ENCODE results near the gene HPCA.

GRCh38 chr1:32859915-32860314 lies 26.4 kb upstream of the HPCA start:
- TF ChIP-seq POLR2A (IDR thresholded peaks at IDR 0.05) (no peak), CTCF (IDR thresholded peaks at IDR 0.05) (no peak)

Measured in Peyer's patch (tissue), 4 donors.